ENCODE results near the gene APELA. TPM values are rescaled to one million over a fixed set of nuclear protein-coding genes. Genes with fewer than 3 reads are reported as not detected.

Gene APELA, protein sequence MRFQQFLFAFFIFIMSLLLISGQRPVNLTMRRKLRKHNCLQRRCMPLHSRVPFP
- polyA plus RNA-seq, result not detected

- Mint-ChIP-seq H3K4me3 (no peak within 1 kb of the TSS), H3K9me3 (peaks cover 0 to 3% (median 1%) of the 10 kb centered on the region in 3 donors), H3K36me3 (no peaks in the 10 kb centered on the region)
Observed at GRCh38 chr4:164876700-164877324, at the start of gene APELA. APELA (plus strand) TSS chr4:164877178; CDS start chr4:164877332, 154 bp downstream.

GRCh38 chr4:164828955-164829354 is 48.0 kb upstream of the APELA start:
- Mint-ChIP-seq H3K27ac (no peak overlapping the region), H3K36me3 (no peaks in the 10 kb centered on the region), H3K27me3 (peaks cover 2% of the 10 kb centered on the region), H3K4me1 (peaks cover 0 to 3% (median 0%) of the 10 kb centered on the region in 3 donors), H3K4me3 (no peak overlapping the region), H3K9me3 (no peaks in the 10 kb centered on the region)

More at GRCh38 chr4:164876700-164877324, at the start of gene APELA:
- H3K27me3 Mint-ChIP-seq, result peaks cover 4% of the 10 kb centered on the region
- no peak within 1 kb of the TSS for H3K27ac Mint-ChIP-seq
- H3K4me1 Mint-ChIP-seq, result no peaks in the 10 kb centered on the region

DNA sequence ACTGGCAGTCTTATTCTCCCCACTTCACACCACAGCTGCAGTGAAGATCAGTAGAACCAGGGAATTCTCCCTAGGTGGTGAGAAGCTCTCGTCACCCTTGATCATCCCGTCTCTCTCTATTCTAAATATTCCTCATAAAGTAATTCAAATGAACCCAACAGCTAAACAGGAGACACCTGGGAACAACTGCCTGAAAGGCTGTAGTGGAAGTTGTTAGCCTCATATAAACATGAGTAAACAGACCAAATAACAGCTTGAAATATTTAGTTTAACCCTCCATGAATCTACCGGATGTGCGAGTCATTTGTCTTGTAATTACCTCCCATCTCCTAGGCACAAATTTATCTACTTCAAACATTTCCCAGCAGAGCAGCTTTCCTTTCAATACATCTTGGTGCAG is 30.4 kb upstream of the APELA start:
- Mint-ChIP-seq H3K27me3 (no peaks in the 10 kb centered on the region), H3K4me1 (no peaks in the 10 kb centered on the region), H3K9me3 (peaks cover 0 to 4% (median 2%) of the 10 kb centered on the region in 3 donors), H3K27ac (no peak overlapping the region), H3K36me3 (no peaks in the 10 kb centered on the region), H3K4me3 (no peak overlapping the region)

DNA sequence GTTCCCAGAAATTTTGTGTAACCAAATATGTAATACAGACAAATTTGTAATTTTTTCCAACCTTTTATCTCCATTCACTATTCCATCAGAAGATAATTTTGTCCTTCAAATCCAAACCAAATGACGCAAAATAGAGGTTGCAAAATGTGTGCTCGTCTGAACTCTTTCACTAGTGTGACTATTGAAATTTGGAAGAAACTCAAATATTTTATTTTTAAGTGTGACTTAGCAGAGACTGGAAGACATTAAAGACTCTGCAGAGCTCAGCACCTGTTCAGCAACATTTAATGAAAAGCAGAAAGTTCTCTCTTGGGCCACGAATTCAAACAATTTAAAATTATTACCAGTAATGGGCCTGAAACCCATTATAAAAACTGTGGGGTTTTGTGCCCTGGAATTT is 30.0 kb upstream of the APELA start:
- Mint-ChIP-seq H3K36me3 (no peaks in the 10 kb centered on the region), H3K4me3 (no peak overlapping the region), H3K27ac (no peak overlapping the region), H3K4me1 (no peaks in the 10 kb centered on the region), H3K9me3 (peaks cover 0 to 5% (median 2%) of the 10 kb centered on the region in 3 donors), H3K27me3 (no peaks in the 10 kb centered on the region)

GRCh38 chr4:164847967-164848649 is 28.9 kb upstream of the APELA start:
- H3K4me3 Mint-ChIP-seq, result no peak overlapping the region

DNA sequence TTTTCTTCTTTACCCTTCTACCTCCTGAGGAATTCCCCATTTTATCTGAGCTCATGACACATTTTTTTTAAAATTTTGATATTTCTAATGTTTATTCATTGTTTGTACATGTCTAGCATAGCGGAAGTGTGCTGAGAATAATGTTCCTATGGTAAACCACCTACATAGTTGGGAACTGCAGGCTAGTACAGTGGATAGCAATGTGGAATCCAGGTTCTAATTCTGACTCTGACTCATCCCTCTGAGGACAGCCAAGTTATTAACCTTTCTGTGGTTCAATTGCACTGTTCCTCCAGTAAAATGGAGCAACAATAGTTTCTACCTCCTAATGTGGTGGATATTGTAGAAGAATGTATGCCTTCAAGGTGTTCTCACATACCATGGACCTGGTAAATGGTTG is 20.6 kb upstream of the APELA start:
- Mint-ChIP-seq H3K4me1 (no peaks in the 10 kb centered on the region), H3K4me3 (no peak overlapping the region), H3K27ac (no peak overlapping the region), H3K36me3 (peaks cover 2% of the 10 kb centered on the region), H3K27me3 (no peaks in the 10 kb centered on the region), H3K9me3 (peaks cover 0 to 2% (median 0%) of the 10 kb centered on the region in 3 donors)

More at GRCh38 chr4:164847967-164848649, 28.9 kb upstream of the APELA start:
- Mint-ChIP-seq H3K9me3 (peaks cover 0 to 4% (median 2%) of the 10 kb centered on the region in 3 donors), H3K36me3 (no peaks in the 10 kb centered on the region), H3K27me3 (no peaks in the 10 kb centered on the region), H3K27ac (no peak overlapping the region), H3K4me1 (no peaks in the 10 kb centered on the region)

DNA sequence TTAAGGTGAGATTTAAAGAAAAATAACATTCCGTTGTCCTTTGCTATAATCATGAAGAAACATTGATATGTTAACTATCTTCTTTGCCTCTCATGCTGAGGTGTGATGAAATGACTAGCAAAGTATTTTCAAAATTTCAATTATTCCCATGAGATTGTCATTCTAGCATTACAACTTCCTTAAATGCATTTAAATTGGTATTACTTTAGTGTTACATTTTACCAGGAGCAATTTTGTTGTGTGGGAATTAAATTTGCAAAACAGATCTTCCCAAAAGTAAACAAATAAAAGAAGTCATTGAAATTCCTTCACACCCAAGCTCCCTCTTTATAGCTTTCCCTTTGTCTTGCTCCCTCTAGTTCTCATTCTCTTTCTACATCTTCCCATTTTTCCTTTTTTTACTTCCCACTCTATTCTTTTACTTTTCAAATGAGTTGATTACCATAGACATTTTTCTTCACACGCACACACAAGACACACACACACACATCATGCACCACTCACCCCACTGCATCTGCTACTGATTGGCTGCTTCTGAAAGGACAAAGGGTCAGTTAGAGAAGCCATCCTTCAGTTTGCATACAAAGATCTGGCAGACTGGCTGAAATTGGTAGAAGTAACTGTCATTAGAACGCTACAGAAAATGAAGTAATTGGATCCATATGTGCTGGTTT is 10.0 kb upstream of the APELA start:
- Mint-ChIP-seq H3K9me3 (peaks cover 0 to 3% (median 2%) of the 10 kb centered on the region in 3 donors), H3K27me3 (no peaks in the 10 kb centered on the region), H3K4me1 (no peaks in the 10 kb centered on the region), H3K27ac (no peak overlapping the region), H3K4me3 (no peak overlapping the region), H3K36me3 (no peaks in the 10 kb centered on the region)

- Mint-ChIP-seq H3K36me3 (no peaks in the 10 kb centered on the region), H3K4me1 (no peaks in the 10 kb centered on the region), H3K27me3 (peaks cover under 1% of the 10 kb centered on the region), H3K27ac (no peak overlapping the region), H3K9me3 (peaks cover 0 to 3% (median 1%) of the 10 kb centered on the region in 3 donors), H3K4me3 (no peak overlapping the region)
Observed at GRCh38 chr4:164871673-164872072, 5.3 kb upstream of the APELA start.

DNA sequence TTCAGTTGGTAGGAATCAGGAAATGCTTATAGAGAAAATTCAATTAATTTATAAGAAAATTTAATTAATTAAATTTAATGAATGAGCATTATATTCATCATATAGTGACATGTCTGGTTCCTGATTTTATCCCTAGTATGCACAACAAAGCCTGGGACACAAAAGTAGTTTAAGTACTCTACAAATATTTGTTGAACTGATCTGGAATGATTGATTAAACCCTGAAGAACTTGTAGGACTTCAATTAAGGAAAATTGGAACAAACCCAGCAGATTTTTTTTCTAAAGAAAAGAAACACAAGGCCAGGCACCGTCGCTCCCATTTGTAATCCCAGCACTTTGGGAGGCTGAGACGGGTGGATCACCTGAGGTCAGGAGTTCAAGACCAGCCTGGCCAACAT is 4.5 kb upstream of the APELA start:
- Mint-ChIP-seq H3K27ac (no peak overlapping the region), H3K4me1 (no peaks in the 10 kb centered on the region), H3K9me3 (peaks cover 0 to 3% (median 1%) of the 10 kb centered on the region in 3 donors)

GRCh38 chr4:164874789-164875188 is 2.2 kb upstream of the APELA start:
- Mint-ChIP-seq H3K9me3 (peaks cover 0 to 3% (median 1%) of the 10 kb centered on the region in 3 donors), H3K36me3 (no peaks in the 10 kb centered on the region), H3K27me3 (peaks cover 4% of the 10 kb centered on the region), H3K4me3 (no peak overlapping the region), H3K27ac (no peak overlapping the region), H3K4me1 (no peaks in the 10 kb centered on the region)

More for the DNA sequence above, 4.5 kb upstream of the APELA start:
- peaks cover 4% of the 10 kb centered on the region for H3K27me3 Mint-ChIP-seq
- no peak overlapping the region for H3K4me3 Mint-ChIP-seq
- H3K36me3 Mint-ChIP-seq, result no peaks in the 10 kb centered on the region

DNA sequence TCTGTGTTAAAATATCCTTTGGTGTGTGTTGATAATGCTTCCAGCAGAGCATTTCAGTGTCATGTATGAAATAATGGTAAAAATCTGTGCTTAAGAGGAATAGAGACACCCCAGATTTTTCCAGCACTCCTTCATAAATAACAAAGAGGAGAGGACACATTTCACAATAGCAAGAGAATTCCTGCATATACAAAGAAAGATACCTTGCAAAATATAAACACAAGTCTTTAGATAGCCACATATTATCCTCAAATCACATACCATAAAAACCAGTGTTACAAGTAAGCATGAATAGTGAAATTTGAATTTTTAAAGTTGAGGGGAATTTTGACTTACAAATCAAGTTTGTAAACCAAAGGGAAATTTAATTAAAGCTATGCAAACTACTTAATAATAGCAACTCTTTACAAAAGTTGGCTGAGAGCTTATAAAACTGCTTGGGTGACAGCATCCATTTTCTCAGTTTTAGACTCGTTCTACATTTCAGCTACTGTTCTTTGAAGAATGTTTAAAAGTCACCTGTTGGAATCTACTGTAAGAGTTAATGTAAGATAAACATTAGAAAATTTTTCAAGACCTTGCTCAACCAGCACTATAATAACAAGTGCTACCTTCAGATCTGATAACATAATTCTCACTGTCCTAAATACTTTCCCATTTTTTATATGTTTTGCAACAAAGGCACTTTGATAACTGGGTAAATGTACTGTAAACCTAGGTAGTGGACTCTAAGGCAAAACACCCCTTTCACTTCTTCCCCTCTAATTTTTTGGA is 3.7 kb downstream of the APELA start:
- no peak overlapping the region for H3K27ac Mint-ChIP-seq
- H3K36me3 Mint-ChIP-seq, result no peaks in the 10 kb centered on the region
- H3K4me1 Mint-ChIP-seq, result no peaks in the 10 kb centered on the region
- H3K27me3 Mint-ChIP-seq, result peaks cover 8% of the 10 kb centered on the region
- H3K4me3 Mint-ChIP-seq, result no peak overlapping the region
- peaks cover 0 to 4% (median 2%) of the 10 kb centered on the region in 3 donors for H3K9me3 Mint-ChIP-seq

GRCh38 chr4:164888096-164888715 is 11.2 kb downstream of the APELA start:
- no peaks in the 10 kb centered on the region for H3K4me1 Mint-ChIP-seq
- H3K27ac Mint-ChIP-seq, result no peak overlapping the region
- no peaks in the 10 kb centered on the region for H3K36me3 Mint-ChIP-seq
- H3K9me3 Mint-ChIP-seq, result peaks cover 0 to under 1% (median 0%) of the 10 kb centered on the region in 3 donors
- peaks cover 5% of the 10 kb centered on the region for H3K27me3 Mint-ChIP-seq
- no peak overlapping the region for H3K4me3 Mint-ChIP-seq

DNA sequence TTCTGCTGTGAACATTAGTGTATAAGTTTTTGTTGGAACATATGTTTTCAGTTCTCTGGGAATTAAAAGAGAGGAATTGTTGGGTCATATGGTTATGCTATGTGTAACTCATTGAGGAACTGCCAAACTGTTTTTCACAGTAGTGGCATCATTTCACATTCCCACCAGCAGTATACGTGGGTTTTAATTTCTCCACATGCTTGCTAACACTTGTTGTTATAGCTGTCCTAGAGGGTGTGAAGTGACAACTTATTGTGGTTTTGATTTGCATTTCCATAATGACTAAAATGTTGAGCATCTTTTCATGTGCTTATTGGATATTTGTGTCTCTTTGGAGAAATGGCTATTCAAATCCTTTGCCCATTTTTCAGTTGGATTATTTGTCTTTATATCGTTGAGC is 13.7 kb downstream of the APELA start:
- peaks cover 3% of the 10 kb centered on the region for H3K27me3 Mint-ChIP-seq

GRCh38 chr4:164892018-164892417 is 15.0 kb downstream of the APELA start:
- H3K4me1 Mint-ChIP-seq, result peaks cover 0 to 1% (median 0%) of the 10 kb centered on the region in 3 donors
- H3K27ac Mint-ChIP-seq, result no peak overlapping the region
- peaks cover 5% of the 10 kb centered on the region for H3K27me3 Mint-ChIP-seq
- no peak overlapping the region for H3K4me3 Mint-ChIP-seq
- peaks cover 0 to 2% (median 0%) of the 10 kb centered on the region in 3 donors for H3K9me3 Mint-ChIP-seq
- no peaks in the 10 kb centered on the region for H3K36me3 Mint-ChIP-seq

More for the DNA sequence above, 13.7 kb downstream of the APELA start:
- Mint-ChIP-seq H3K9me3 (peaks cover 0 to 2% (median 0%) of the 10 kb centered on the region in 3 donors), H3K27ac (no peak overlapping the region), H3K4me3 (no peak overlapping the region), H3K36me3 (no peaks in the 10 kb centered on the region), H3K4me1 (peaks cover 0 to 1% (median 0%) of the 10 kb centered on the region in 3 donors)

Measured in IgD-negative memory B cell (primary cell).